Peyer's patch (tissue), 4 donors: ENCODE data around the gene AHDC1. TPM values are rescaled to one million over a fixed set of nuclear protein-coding genes. Genes with fewer than 3 reads are reported as not detected.
A peak's percentile ranks its signal among the peaks of the same experiment; 100 is the strongest.

Experiments
- DNase-seq, 3 donors: peaks; one replicate each; pipeline ENCODE4 v3.0.0-alpha.2; 2017 to 2019
- H3K27ac ChIP-seq, 4 donors: fragments of 200-600 bp; sonication (generic); one replicate each; pipeline ENCODE4 v1.5.1; 2016 to 2019
- H3K27me3 ChIP-seq, 2 donors: fragments of 200-600 bp; sonication (generic); one replicate each; pipeline ENCODE4 v1.5.1; 2019
- H3K36me3 ChIP-seq, 3 donors: fragments of 200-600 bp; sonication (generic); one replicate each; pipeline ENCODE4 v1.5.1; 2016 to 2019
- H3K4me1 ChIP-seq, 4 donors: fragments of 200-600 bp; sonication (generic); one replicate each; pipeline ENCODE4 v1.5.1; 2016 to 2019
- H3K4me3 ChIP-seq, 4 donors: fragments of 200-600 bp; sonication (generic); 1 replicate in 3 of 4; 2 replicates in 1 of 4; pipeline ENCODE4 v1.5.1; 2016 to 2019; ENCODE audit warnings: mild to moderate bottlenecking in 1 of 4
- H3K9me3 ChIP-seq, 4 donors: fragments of 200-600 bp; sonication (generic); one replicate each; pipeline ENCODE4 v1.5.1; 2016 to 2019; ENCODE audit warnings: mild to moderate bottlenecking in 1 of 4
- POLR2A ChIP-seq, 2 donors: fragments of 450-650 bp; IDR thresholded peaks; one replicate each; pipeline ENCODE4 v1.5.1; 2017; ENCODE audit warnings: antibody characterized with exemption in 2 of 2, mild to moderate bottlenecking in 2 of 2, moderate library complexity in 2 of 2
- total RNA-seq, 4 donors: library from RNA; depleted of rRNA; stranded (reverse); fragments of >200 nt; gene quantifications; one replicate each; pipeline ENCODE4 v1.1.0, GENCODE V29; 2016
- TF ChIP-seq, protein P1 (sequence below), 6 experiments: fragments of 450-650 bp in 4 of 6; fragments of 200-600 bp in 2 of 6; sonication (generic) in 1 of 6; IDR thresholded peaks; one replicate each; pipeline ENCODE4 v1.5.1; 2017 to 2019; ENCODE audit warnings: antibody characterized with exemption in 6 of 6, mild to moderate bottlenecking in 3 of 6, moderate library complexity in 1 of 6

The AHDC1 gene
- total RNA-seq, 4 donors from 2014 or later, result 7.0 to 21.5 (median 12.0) TPM

DNA sequence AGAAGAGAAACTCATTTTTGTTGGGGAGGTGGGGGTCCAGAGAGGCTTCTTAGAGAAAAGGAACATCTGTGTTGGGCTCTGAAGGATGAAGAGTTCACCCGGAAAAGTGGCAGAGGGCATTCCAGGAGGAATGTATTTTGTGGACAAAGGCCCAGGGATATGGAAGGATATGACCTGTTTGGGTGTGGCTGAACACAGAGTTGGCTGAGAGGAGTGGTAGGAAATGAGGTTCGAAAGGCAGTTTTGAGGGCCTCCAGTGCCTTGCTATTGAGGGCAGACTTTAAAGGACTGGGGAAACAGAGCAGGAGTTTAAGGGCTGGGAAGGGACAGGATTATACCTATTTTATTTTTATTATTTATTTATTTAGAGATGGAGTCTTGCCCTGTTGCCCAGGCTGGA lies 86.6 kb downstream of the AHDC1 start:
- TF ChIP-seq, protein P1, sequence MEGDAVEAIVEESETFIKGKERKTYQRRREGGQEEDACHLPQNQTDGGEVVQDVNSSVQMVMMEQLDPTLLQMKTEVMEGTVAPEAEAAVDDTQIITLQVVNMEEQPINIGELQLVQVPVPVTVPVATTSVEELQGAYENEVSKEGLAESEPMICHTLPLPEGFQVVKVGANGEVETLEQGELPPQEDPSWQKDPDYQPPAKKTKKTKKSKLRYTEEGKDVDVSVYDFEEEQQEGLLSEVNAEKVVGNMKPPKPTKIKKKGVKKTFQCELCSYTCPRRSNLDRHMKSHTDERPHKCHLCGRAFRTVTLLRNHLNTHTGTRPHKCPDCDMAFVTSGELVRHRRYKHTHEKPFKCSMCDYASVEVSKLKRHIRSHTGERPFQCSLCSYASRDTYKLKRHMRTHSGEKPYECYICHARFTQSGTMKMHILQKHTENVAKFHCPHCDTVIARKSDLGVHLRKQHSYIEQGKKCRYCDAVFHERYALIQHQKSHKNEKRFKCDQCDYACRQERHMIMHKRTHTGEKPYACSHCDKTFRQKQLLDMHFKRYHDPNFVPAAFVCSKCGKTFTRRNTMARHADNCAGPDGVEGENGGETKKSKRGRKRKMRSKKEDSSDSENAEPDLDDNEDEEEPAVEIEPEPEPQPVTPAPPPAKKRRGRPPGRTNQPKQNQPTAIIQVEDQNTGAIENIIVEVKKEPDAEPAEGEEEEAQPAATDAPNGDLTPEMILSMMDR (IDR thresholded peaks at IDR 0.05), result no peak
- no peak for TF ChIP-seq POLR2A (IDR thresholded peaks at IDR 0.05)
- H3K9me3 ChIP-seq, result no peaks in the 10 kb centered on the region
- H3K27me3 ChIP-seq, result no peaks in the 10 kb centered on the region
- peaks cover 0 to 55% (median 9%) of the 10 kb centered on the region in 4 donors for H3K4me1 ChIP-seq
- H3K36me3 ChIP-seq, result no peaks in the 10 kb centered on the region
- DNase-seq, result no peak
- H3K27ac ChIP-seq, result peak overlapping the region in 3 of 4 donors; percentile 70 to 87 (median 81)
- H3K4me3 ChIP-seq, result no peak overlapping the region

DNA sequence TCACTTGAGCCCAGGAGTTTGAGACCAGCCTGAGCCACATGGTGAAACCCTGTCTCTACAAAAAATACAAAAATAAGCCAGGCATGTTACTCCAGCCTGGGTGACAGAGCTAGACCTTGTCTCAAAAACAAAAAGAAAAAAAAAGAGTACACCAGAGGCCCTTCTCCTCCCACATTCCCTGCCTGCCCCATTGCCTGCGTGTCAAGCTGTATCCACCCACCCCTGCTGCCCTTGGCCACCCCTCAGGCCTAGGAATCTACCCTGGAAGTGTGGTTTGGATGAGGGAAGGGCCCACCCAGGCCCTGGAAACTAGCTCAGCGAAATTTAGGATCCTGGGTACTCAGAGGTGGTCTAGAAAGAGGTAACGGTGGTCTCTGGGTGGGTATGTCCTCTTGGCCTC lies 88.3 kb downstream of the AHDC1 start:
- Histone ChIP-seq H3K4me1 (peaks cover 0 to 39% (median 4%) of the 10 kb centered on the region in 4 donors), H3K27me3 (no peaks in the 10 kb centered on the region), H3K9me3 (no peaks in the 10 kb centered on the region), H3K27ac (no peak overlapping the region), H3K4me3 (no peak overlapping the region), H3K36me3 (no peaks in the 10 kb centered on the region)
- DNase-seq, result no peak
- TF ChIP-seq POLR2A (IDR thresholded peaks at IDR 0.05), result no peak
- TF ChIP-seq, protein P1 (IDR thresholded peaks at IDR 0.05), result no peak

GRCh38 chr1:27513958-27514357 lies 90.0 kb downstream of the AHDC1 start:
- peak overlapping the region in 1 of 4 donors; percentile 7 for H3K27ac ChIP-seq
- peaks cover 0 to 32% (median 2%) of the 10 kb centered on the region in 4 donors for H3K4me1 ChIP-seq
- no peak for DNase-seq
- H3K27me3 ChIP-seq, result no peaks in the 10 kb centered on the region
- H3K4me3 ChIP-seq, result no peak overlapping the region
- no peaks in the 10 kb centered on the region for H3K9me3 ChIP-seq
- no peaks in the 10 kb centered on the region for H3K36me3 ChIP-seq
- TF ChIP-seq, protein P1 (IDR thresholded peaks at IDR 0.05), result no peak
- TF ChIP-seq POLR2A (IDR thresholded peaks at IDR 0.05), result no peak

- Histone ChIP-seq H3K4me1 (peaks cover 0 to 32% (median 2%) of the 10 kb centered on the region in 4 donors), H3K4me3 (no peak overlapping the region), H3K27ac (peak overlapping the region in 1 of 4 donors; percentile 7), H3K27me3 (no peaks in the 10 kb centered on the region), H3K36me3 (no peaks in the 10 kb centered on the region), H3K9me3 (no peaks in the 10 kb centered on the region)
- no peak for TF ChIP-seq POLR2A (IDR thresholded peaks at IDR 0.05)
- TF ChIP-seq, protein P1 (IDR thresholded peaks at IDR 0.05), result no peak
- no peak for DNase-seq
Measured at GRCh38 chr1:27513528-27513927, 90.4 kb downstream of the AHDC1 start.

DNA sequence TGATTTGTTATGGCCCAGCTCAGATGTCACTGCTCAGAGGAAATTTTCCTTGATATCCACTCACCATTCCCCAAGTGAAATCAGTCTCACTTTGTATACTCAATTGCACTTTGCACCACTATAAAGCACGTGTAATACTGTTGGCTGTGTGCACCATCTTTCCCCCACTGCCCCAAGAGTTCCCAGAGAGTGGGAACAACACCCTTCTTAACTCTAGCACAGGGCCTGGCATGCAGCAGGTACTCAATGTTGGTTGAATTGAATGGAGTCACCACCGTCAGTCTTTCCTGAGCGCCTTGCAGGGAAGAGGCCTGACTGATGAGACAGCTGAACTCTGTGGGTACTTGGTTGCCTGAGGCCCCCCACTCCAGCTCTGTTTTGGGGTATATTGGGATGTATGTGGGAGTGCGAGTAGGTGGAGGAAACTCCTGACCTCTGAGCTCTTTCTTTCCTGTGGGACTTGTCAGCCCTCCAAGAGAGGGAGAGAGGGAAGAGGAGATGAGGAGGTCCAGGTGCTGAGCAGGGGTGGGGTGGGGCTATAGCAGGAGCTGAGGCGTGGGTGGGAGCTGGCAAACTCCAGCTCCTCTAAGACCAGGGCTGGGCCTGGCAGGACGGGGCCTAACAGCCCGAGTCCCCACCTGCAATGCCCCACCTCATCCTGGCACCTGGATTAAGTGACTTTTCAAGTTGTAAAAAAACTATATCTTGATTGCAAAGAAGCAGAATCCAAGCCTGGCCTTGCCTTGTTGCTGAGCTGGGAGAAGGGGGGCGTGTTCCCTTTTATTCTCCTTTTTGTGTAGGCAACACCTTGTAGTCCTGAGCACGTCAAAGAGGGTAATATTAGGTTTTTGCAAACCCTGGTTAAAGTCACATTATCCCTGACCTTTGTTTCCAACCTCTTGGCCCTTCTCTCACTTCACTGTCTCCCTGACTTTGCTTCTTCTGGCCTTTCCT lies 94.5 kb downstream of the AHDC1 start:
- Histone ChIP-seq H3K9me3 (no peaks in the 10 kb centered on the region), H3K4me3 (no peak overlapping the region), H3K27me3 (no peaks in the 10 kb centered on the region), H3K36me3 (no peaks in the 10 kb centered on the region), H3K4me1 (peaks cover 0 to 28% (median 0%) of the 10 kb centered on the region in 4 donors), H3K27ac (peak overlapping the region in 1 of 4 donors; percentile 62)
- TF ChIP-seq, protein P1 (IDR thresholded peaks at IDR 0.05), result no peak
- no peak for TF ChIP-seq POLR2A (IDR thresholded peaks at IDR 0.05)
- no peak for DNase-seq
